KMS-11 (cell line): ENCODE measurements around the gene JPH4.

Source experiments
- H2AFZ ChIP-seq: fragments of 200-600 bp; sonication (generic); 2 replicates; pipeline ENCODE4 v1.6.1; 2016; ENCODE audit warnings: antibody characterized with exemption, mixed run types, low read depth
- H3K27ac ChIP-seq: fragments of 200-600 bp; sonication (generic); 2 replicates; pipeline ENCODE4 v1.6.1; 2016; ENCODE audit warnings: mild to moderate bottlenecking, mixed run types
- H3K27me3 ChIP-seq: fragments of 200-600 bp; sonication (generic); 2 replicates; pipeline ENCODE4 v1.6.1; 2017; ENCODE audit warnings: mild to moderate bottlenecking, low read depth, mixed run types, moderate library complexity; ENCODE audit not compliant: insufficient read depth
- H3K36me3 ChIP-seq: fragments of 200-600 bp; sonication (generic); 2 replicates; pipeline ENCODE4 v1.6.1; 2017; ENCODE audit warnings: mild to moderate bottlenecking, mixed run types; ENCODE audit not compliant: insufficient read depth
- H3K4me1 ChIP-seq: fragments of 200-600 bp; sonication (generic); 2 replicates; pipeline ENCODE4 v1.6.1; 2016; ENCODE audit warnings: mild to moderate bottlenecking, low read depth, mixed run types; ENCODE audit not compliant: poor library complexity, severe bottlenecking
- H3K4me2 ChIP-seq: fragments of 200-600 bp; sonication (generic); 2 replicates; pipeline ENCODE4 v1.7.0; 2016; ENCODE audit warnings: mild to moderate bottlenecking, mixed run types
- H3K4me3 ChIP-seq: fragments of 200-600 bp; sonication (generic); IDR thresholded peaks from 2 replicates; pipeline ENCODE4 v1.6.1; 2017; ENCODE audit warnings: low read depth, low read length, mixed read lengths; ENCODE audit not compliant: insufficient read depth
- H3K79me2 ChIP-seq: fragments of 200-600 bp; sonication (generic); 2 replicates; pipeline ENCODE4 v1.6.1; 2016; ENCODE audit warnings: low read depth, mixed run types; ENCODE audit not compliant: insufficient read depth
- H3K9ac ChIP-seq: fragments of 200-600 bp; sonication (generic); 2 replicates; pipeline ENCODE4 v1.6.1; 2016; ENCODE audit warnings: mild to moderate bottlenecking, mixed run types
- H4K20me1 ChIP-seq: fragments of 200-600 bp; sonication (generic); 2 replicates; pipeline ENCODE4 v1.6.1; 2016; ENCODE audit warnings: mild to moderate bottlenecking, mixed run types; ENCODE audit not compliant: insufficient read depth
- CTCF ChIP-seq: fragments of 200-600 bp; sonication (generic); conservative IDR thresholded peaks from 2 replicates; pipeline ENCODE4 v1.6.1; 2017; ENCODE audit warnings: low read depth, mild to moderate bottlenecking, antibody characterized with exemption, low read length, moderate library complexity, mixed read lengths

The JPH4 gene

GRCh38 chr14:23602181-23603095 is 23.8 kb upstream of the JPH4 start:
- Histone ChIP-seq H3K27ac (no peak overlapping the region), H3K36me3 (no peaks in the 10 kb centered on the region), H3K9ac (no peak overlapping the region), H3K4me2 (no peak overlapping the region), H4K20me1 (no peaks in the 10 kb centered on the region), H2AFZ (no peak overlapping the region), H3K4me3 (no peak overlapping the region), H3K27me3 (no peaks in the 10 kb centered on the region), H3K4me1 (no peaks in the 10 kb centered on the region), H3K79me2 (no peaks in the 10 kb centered on the region)
- TF ChIP-seq CTCF, result no peak

- Histone ChIP-seq H3K4me2 (no peak overlapping the region), H3K4me3 (no peak overlapping the region), H4K20me1 (no peaks in the 10 kb centered on the region), H3K79me2 (no peaks in the 10 kb centered on the region), H3K27me3 (no peaks in the 10 kb centered on the region), H3K36me3 (no peaks in the 10 kb centered on the region), H2AFZ (no peak overlapping the region), H3K4me1 (no peaks in the 10 kb centered on the region), H3K9ac (no peak overlapping the region), H3K27ac (no peak overlapping the region)
- no peak for TF ChIP-seq CTCF
Observed at GRCh38 chr14:23601845-23602180, 23.2 kb upstream of the JPH4 start.

- no peak overlapping the region for H3K4me2 ChIP-seq
Observed at GRCh38 chr14:23601424-23601823, 22.8 kb upstream of the JPH4 start.

GRCh38 chr14:23600806-23601205 is 22.2 kb upstream of the JPH4 start:
- Histone ChIP-seq H2AFZ (no peak overlapping the region), H3K4me2 (no peak overlapping the region), H4K20me1 (no peaks in the 10 kb centered on the region), H3K36me3 (no peaks in the 10 kb centered on the region), H3K4me3 (no peak overlapping the region), H3K27ac (no peak overlapping the region), H3K4me1 (no peaks in the 10 kb centered on the region), H3K27me3 (no peaks in the 10 kb centered on the region), H3K79me2 (no peaks in the 10 kb centered on the region), H3K9ac (no peak overlapping the region)
- no peak for TF ChIP-seq CTCF

More at GRCh38 chr14:23601424-23601823, 22.8 kb upstream of the JPH4 start:
- Histone ChIP-seq H3K9ac (no peak overlapping the region), H2AFZ (no peak overlapping the region), H3K79me2 (no peaks in the 10 kb centered on the region), H3K27ac (no peak overlapping the region), H3K36me3 (no peaks in the 10 kb centered on the region), H3K27me3 (no peaks in the 10 kb centered on the region), H4K20me1 (no peaks in the 10 kb centered on the region), H3K4me1 (no peaks in the 10 kb centered on the region), H3K4me3 (no peak overlapping the region)
- no peak for TF ChIP-seq CTCF
